DLD1 (cell line): ENCODE data around the gene CFAP47.
"Not testable (repeated sequence)": the region's sequence is repeated elsewhere in the genome, so short reads cannot be mapped to it uniquely, and the experiment has no call there.

Source experiments
- in situ Hi-C: cut with HindIII; loops from 2 replicates; pipeline ENCODE4 v1.10.0; 2017; ENCODE audit warnings: low sequenced_read_pairs

CFAP47 gene

GRCh38 chrX:36234840-36235528, 315.4 kb downstream of the CFAP47 start:
- in situ Hi-C loops: not testable (repeated sequence)

- in situ Hi-C loops: no loop called here
Observed at GRCh38 chrX:36241397-36241796, 321.9 kb downstream of the CFAP47 start.

GRCh38 chrX:36266155-36266554, 346.6 kb downstream of the CFAP47 start:
- in situ Hi-C loops: no loop called here

GRCh38 chrX:36310136-36310535, 390.6 kb downstream of the CFAP47 start:
- in situ Hi-C loops: no loop called here

- in situ Hi-C loops: no loop called here
Observed at GRCh38 chrX:36314303-36314702, 394.8 kb downstream of the CFAP47 start.

- in situ Hi-C loops: no loop called here
Observed at GRCh38 chrX:36334572-36334971, 415.0 kb downstream of the CFAP47 start.

GRCh38 chrX:36336751-36337150, 417.2 kb downstream of the CFAP47 start:
- in situ Hi-C loops: no loop called here

- in situ Hi-C loops: no loop called here
Observed at GRCh38 chrX:36344301-36344700, 424.8 kb downstream of the CFAP47 start.

GRCh38 chrX:36348509-36348908, 429.0 kb downstream of the CFAP47 start:
- in situ Hi-C loops: no loop called here

GRCh38 chrX:36357855-36358254, 438.3 kb downstream of the CFAP47 start:
- in situ Hi-C loops: no loop called here

- in situ Hi-C loops: no loop called here
Observed at GRCh38 chrX:36364262-36364661, 444.7 kb downstream of the CFAP47 start.

- in situ Hi-C loops: no loop called here
Observed at GRCh38 chrX:36383495-36383894, 464.0 kb downstream of the CFAP47 start.

GRCh38 chrX:36388901-36389300, 469.4 kb downstream of the CFAP47 start:
- in situ Hi-C loops: no loop called here

- in situ Hi-C loops: no loop called here
Observed at GRCh38 chrX:36401774-36402173, 482.2 kb downstream of the CFAP47 start.

- in situ Hi-C loops: no loop called here
Observed at GRCh38 chrX:36407836-36408235, 488.3 kb downstream of the CFAP47 start.

- in situ Hi-C loops: no loop called here
Observed at GRCh38 chrX:36414056-36414455, 494.5 kb downstream of the CFAP47 start.

GRCh38 chrX:36422368-36422767, 502.8 kb downstream of the CFAP47 start:
- in situ Hi-C loops: no loop called here

- in situ Hi-C loops: no loop called here
Observed at GRCh38 chrX:36431819-36432218, 512.3 kb downstream of the CFAP47 start.

GRCh38 chrX:36434522-36434921, 515.0 kb downstream of the CFAP47 start:
- in situ Hi-C loops: no loop called here
